Occipital lobe (tissue), 3 donors: ENCODE data around the gene WIPF2. TPM values are rescaled to one million over a fixed set of nuclear protein-coding genes. Genes with fewer than 3 reads are reported as not detected.

Experiments used
- DNase-seq: peaks from one replicate; lab custom pipeline; 2025; lab: John Stamatoyannopoulos, UW
- small RNA-seq: library from RNA; depleted of rRNA; stranded (forward); fragments of <200 nt; gene quantifications from one replicate; pipeline ENCODE3, GENCODE V24; 2014
- total RNA-seq: library from RNA; depleted of rRNA; stranded (reverse); fragments of >200 nt; gene quantifications from one replicate; pipeline ENCODE4 v1.2.3, GENCODE V29; 2014

The WIPF2 gene
- total RNA-seq, 1 donor from 2014 or later: 8.0 TPM

GRCh38 chr17:40325156-40326013, 106.3 kb downstream of the WIPF2 start:
- DNase-seq: no peak

DNA sequence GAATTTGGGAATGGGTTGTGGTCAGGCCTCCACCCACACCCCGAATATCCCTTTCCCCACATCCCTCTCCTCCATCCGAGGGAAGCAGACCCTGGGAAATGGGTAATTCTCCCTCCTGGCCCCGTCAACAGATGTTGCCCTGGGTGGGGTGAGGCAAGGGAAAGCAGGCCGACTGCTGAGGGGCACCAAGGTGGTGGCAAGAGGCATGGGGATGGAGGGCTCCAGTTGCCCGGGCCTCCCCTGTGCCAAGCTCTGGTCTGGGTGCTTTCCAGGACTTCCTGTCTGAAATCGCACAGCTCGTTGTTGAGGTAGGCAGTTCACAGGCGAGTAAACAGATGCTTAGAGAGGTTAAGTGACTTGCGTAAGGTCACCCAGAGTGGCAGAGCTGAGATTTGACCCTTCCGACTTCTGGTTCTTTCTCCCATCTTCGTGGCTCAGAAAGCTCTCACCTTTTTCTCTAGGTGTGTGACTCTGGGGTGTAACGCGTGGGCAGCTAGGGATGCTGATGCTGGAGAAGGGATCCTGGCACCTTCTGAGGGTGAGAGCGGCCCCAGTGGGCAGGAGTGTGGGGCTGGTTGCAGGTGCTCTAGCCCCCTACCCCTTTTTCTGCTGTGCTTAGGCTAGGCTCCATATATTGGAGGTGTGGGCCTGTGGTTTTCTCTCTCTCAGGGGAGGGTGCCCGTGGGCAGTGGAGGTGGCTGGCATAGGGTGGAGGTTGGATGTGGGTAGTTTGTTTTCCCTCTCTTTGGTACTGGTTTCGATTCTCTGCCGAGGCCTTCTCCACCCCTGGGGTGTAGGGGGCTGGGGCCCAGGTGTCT, 107.1 kb downstream of the WIPF2 start:
- no peak for DNase-seq

GRCh38 chr17:40326832-40327199, 107.7 kb downstream of the WIPF2 start:
- DNase-seq: no peak

GRCh38 chr17:40327244-40327729, 108.2 kb downstream of the WIPF2 start:
- no peak for DNase-seq

DNA sequence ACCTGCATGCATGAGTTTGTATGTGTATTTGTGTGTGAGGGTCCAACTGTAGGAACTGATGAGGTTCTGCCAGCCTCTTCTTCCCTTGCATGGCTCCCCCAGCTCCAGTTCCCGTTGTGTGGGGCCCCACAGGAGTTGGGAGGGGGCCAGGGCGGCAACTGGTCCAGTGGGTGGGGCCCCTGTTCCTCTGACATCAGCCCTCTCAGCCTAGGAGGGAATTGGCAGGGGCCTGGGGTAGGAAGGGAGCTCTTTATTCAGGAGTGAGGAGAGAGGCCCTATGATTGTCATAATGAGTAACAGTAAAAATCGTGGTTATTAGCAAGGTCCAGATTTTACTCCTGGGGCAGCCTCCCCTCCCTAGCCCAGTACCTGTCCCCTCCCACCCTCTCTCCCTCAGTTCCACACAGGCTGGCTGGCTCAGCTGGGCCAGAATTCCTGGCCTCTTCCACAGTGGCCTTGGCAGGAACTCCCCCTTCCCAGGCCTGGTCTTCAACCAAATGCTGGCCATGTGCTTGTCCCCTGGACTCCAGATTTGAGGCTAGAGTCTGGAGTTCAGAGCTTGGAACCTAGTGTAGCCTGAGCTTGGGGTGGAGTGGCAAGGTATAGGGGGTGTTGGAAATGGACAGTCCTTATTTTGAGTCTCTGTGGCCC, 108.8 kb downstream of the WIPF2 start:
- no peak for DNase-seq

GRCh38 chr17:40328386-40328766, 109.3 kb downstream of the WIPF2 start:
- DNase-seq: no peak

DNA sequence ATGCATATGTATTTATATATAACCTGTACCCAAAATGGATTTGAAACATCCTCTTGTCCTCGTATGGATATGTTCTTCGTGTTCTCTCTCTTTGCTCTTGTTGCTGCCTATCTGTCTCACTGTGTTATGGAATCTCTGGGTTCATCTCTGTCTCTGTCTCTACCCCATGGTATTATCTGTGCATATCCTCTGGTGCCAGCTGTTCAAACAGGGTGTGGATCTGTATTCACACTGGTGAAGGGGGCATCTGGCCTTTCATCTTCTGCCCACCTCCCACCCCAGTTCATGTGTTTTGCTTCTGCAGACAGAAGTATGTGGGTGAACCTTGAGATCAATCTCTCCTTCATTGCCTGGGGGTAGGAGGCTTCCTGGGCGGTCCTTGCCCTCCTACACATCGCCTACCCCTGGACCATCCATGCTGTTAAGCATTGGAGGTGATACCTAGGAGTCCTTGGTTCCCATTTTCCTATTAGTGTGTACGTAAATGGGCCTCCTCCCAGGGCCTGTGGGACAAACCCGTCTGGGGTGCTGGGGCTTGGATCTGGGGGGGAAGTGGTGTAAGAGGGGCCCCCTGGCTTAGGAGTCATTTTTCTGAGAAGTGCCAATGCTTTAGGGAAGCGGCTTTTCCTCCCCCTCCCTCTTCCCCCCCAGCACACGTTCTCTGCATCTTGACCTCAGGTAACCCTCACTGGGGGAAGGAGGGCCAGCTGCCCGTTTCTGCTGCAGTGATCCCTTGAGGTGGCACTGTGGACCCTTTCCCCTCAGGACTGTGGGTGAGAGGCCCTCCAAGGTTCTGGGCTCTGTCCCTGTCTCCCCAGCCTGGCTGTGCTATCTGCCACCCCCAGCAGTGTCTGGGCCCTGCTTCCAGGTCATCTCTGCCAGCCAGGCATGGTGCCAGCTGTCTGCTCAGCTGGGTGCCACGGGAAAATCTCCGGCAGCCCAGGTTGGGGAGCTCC, 111.0 kb downstream of the WIPF2 start:
- no peak for DNase-seq

- no peak for DNase-seq
These were observed 111.9 kb downstream of the WIPF2 start for GRCh38 chr17:40330850-40331470.

DNA sequence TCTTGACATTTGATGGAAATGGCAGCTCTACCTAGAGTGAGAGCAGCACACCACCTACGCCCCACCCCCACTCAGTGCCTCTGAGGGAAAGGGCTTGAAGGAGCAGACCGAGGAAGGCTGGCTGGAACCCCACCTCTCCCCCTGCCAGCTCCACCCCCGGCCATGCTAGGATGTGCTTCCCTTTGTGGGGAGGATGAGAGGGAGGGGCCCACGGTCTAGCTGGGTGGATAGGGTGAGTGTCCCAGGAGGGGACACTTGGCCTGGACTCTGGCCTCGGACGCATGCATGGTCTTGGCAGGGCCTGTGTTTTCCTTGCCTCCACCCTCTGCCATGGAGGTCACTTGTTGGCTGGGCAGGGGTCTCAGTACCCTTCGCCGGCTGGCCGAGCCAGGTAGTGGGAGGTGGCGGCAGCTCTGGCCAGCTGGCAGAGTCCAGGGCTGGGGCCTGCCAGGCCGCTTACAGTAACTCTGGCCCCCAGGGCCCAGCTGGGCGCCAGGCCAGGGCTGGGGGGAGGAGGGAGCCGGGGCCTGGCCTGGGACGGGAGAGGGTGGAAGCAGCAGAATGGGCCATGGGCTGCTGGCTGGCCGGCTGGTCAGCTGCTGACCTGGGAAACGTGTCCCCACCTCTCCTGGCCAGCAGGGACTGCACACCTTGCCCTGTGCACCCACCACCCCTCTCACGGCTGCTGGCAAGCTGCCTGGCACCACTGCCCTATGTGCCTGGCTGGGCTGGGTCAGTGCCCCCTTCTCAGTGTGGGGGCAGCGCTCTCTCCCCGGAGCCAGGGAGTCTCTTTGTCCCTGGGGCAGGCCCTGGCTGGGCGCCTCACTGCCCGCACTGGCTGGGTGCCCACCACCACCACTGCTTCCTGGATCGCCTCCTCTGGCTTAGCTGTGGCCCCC, 112.9 kb downstream of the WIPF2 start:
- DNase-seq: peak; percentile 63

Small RNA genes lying within 50 kb of the gene (small RNA-seq; reads per million reads assigned to genes)
- not detected for gene MIR6867

Other genes starting within 250 kb of the WIPF2 start
- gene PSMD3, start 238.5 kb upstream of the WIPF2 start, total RNA-seq: 69.1 TPM
- gene CSF3, start 203.9 kb upstream of the WIPF2 start, total RNA-seq: 0.16 TPM
- 72.5 TPM for gene MED24, start 164.9 kb upstream of the WIPF2 start, total RNA-seq
- gene THRA, start 156.3 kb upstream of the WIPF2 start, total RNA-seq: 91.1 TPM
- 0.78 TPM for gene NR1D1, start 118.7 kb upstream of the WIPF2 start, total RNA-seq
- gene MSL1, start 97.3 kb upstream of the WIPF2 start, total RNA-seq: 89.2 TPM
- gene CASC3, start 78.8 kb upstream of the WIPF2 start, total RNA-seq: 43.8 TPM
- gene RAPGEFL1, start 41.8 kb upstream of the WIPF2 start, total RNA-seq: 17.0 TPM
- gene CDC6, start 68.6 kb downstream of the WIPF2 start, total RNA-seq: 1.6 TPM
- 7.2 TPM for gene RARA, start 89.9 kb downstream of the WIPF2 start, total RNA-seq
- gene GJD3, start 145.4 kb downstream of the WIPF2 start, total RNA-seq: 0.31 TPM
- gene TOP2A, start 198.6 kb downstream of the WIPF2 start, total RNA-seq: 24.0 TPM
- 15.4 TPM for gene IGFBP4, start 224.1 kb downstream of the WIPF2 start, total RNA-seq